22Rv1 (cell line): ENCODE measurements around the gene CD300A.

Experiments used
- CTCF ChIP-seq: fragments of 450-650 bp; IDR thresholded peaks from 2 replicates; pipeline ENCODE4 v1.5.1; 2017; ENCODE audit warnings: mild to moderate bottlenecking
- ZFX ChIP-seq: fragments of 450-650 bp; IDR thresholded peaks from 2 replicates; pipeline ENCODE4 v1.6.1; 2017; ENCODE audit warnings: antibody characterized with exemption, borderline replicate concordance

DNA sequence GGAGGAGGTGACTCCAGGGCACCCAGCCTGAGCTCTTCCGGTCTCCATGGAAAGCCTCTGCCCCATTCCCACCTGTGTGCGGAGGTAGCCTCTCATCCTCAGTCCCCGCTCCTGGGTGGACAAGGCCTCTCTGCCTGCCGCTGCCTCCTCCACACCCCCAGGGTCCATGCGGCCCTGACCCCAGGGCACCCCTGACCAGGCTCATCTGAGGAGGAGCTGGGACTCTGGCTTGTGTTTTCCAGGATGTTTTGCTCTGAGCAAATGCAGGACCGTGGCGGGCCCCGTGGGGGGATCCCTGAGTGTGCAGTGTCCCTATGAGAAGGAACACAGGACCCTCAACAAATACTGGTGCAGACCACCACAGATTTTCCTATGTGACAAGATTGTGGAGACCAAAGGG, 6.9 kb downstream of the CD300A start:
- TF ChIP-seq CTCF (no peak), ZFX (no peak)
